OCI-LY3 (cell line): Measurements from ENCODE around the gene DRD1.

ENCODE experiments used
- CTCF ChIP-seq: fragments of 200-600, 300-600 bp; sonication (generic); IDR thresholded peaks from 2 replicates; pipeline ENCODE4 v1.5.1; 2014; ENCODE audit warnings: antibody characterized with exemption, low read length, low read depth
- EZH2phosphoT487 ChIP-seq: fragments of 200-600 bp; shearing (Covaris generic); IDR thresholded peaks from 2 replicates; pipeline ENCODE4 v1.6.1; 2018; ENCODE audit warnings: antibody characterized with exemption, mixed run types, low read depth

- TF ChIP-seq CTCF = no peak
- TF ChIP-seq EZH2phosphoT487 = no peak
These were observed 40.8 kb upstream of the DRD1 start for GRCh38 chr5:175484829-175485228.
